ENCODE results near the gene CPA4.

CPA4 gene

DNA sequence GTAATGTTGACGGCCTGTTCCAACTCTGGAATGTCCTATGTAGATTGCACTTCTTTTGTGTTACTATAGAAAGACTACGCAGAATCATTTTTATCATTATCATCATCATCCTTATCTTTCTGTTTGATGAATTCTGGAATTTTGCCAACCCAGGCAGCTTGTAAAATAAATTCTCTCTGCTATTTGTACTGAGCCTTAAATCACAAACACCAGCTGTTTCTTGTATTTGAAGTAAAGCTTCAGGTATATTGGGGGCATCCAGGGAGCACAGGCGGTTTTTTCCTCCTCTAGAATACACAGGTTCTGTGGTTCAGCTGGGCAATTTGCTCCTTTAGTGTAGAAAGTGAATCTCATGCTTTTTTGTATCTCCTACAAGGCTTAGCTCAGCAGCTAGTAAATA, 36.7 kb downstream of the CPA4 start:
- in situ Hi-C loops (cut with HindIII; ENCODE audit: low pct_ligation_motif_present, low pct_unique_long_range_greater_than_20kb, low sequenced_read_pairs), result no loop called here
- no peak for DNase-seq

DNA sequence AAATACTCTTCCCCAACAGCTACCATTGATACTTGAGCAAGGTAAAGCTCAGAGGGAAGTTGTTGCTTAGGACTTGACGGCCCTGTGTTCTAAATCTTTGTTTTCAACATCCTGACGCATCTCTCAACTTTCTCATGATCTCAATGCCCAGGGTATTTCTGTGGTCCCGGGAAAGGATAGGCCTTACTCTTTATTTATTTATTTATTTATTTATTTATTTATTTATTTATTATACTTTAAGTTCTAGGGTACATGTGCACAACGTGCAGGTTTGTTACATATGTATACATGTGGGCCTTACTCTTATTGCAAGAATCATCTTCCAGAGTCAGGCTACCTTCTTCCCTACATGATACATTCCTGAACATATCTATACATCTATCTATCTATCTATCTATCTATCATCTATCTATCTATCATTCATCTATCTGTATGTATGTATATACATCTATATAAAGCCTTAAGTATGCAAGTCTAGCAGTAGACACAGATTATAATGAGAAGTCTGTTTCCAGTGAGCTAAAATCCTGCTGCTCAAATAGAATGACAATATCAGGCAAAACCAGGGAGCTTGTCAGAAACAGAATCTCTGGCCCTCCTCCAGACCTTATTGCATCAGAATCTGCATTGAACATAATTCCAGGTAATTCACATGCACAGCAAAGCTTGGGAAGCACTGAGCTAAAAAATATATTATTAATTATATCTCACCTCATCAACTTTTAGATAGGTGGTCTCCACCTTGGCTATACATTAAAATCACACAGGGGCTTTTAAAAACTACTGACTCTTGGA, 39.5 kb downstream of the CPA4 start:
- DNase-seq, result no peak
- in situ Hi-C loops (cut with HindIII; ENCODE audit: low pct_ligation_motif_present, low pct_unique_long_range_greater_than_20kb, low sequenced_read_pairs), result no loop called here

DNA sequence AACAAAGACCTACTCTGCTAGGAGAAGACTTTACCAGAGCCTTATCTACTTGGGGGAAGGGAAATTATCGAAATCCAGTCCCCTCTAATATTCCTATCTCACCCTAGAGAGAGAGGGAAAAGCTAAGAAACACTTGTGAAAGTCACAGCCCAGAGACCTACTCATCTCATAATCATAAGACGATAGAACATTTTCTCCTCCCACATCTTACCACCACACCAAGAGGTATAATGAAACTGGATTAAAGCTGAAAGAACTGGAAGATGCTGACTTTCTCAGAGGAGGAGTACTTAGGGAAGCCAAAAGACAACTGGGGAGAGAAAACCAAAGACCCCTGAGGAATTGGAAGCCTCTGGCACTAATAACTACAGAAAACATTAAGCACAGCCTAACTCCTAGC, 40.9 kb downstream of the CPA4 start:
- in situ Hi-C loops (cut with HindIII; ENCODE audit: low pct_ligation_motif_present, low pct_unique_long_range_greater_than_20kb, low sequenced_read_pairs), result no loop called here

DNA sequence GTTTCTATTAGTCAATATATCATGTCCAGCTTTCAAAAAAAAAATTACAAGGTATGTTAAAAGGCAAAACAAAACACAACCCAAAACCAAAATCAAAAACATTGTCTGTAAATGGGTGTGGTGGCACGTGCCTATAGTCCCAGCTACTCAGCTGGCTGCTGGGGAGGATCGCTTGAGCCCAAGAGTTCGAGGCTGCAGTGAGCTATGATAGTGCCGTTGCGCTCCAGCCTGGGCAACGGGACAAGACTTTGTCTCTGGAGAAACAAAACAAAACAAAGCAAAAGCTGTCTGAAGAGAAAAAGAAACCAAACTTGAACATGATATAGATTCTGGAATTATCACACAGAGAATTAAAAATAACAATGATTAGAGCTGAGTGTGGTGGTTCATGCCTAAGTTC, 41.3 kb downstream of the CPA4 start:
- in situ Hi-C loops (cut with HindIII; ENCODE audit: low pct_ligation_motif_present, low pct_unique_long_range_greater_than_20kb, low sequenced_read_pairs), result no loop called here

More for the DNA sequence above, 40.9 kb downstream of the CPA4 start:
- DNase-seq, result no peak

DNA sequence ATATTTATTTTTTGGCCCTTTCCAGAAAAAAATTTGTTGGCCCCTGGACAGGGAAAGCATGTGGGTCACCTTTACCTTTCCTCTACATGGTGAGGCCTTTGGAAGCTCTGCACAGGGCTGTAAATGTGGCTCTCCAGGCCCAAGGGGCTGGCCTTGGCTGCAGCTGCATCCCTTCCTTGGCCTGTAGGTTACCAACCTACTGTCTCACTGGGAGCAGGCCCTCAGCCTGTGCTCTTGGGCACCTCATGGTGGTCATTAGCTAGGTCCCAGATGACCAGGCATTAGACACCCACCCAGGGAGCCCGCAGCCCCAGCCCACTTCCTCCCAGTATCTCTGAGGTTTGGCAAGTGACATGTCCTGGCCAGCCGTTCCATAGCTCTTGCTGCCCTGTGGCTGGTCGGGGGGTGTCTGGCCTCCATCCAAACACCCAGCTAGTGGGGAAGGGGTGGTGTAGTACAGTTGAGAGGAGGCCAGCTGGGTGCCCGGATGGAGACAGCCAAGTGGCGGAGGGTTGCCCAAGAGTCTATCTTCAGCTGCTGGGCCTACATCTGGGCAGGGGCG, 44.5 kb downstream of the CPA4 start:
- in situ Hi-C loops (cut with HindIII; ENCODE audit: low pct_ligation_motif_present, low pct_unique_long_range_greater_than_20kb, low sequenced_read_pairs), result no loop called here
- DNase-seq, result no peak

More for the DNA sequence above, 41.3 kb downstream of the CPA4 start:
- DNase-seq, result no peak

DNA sequence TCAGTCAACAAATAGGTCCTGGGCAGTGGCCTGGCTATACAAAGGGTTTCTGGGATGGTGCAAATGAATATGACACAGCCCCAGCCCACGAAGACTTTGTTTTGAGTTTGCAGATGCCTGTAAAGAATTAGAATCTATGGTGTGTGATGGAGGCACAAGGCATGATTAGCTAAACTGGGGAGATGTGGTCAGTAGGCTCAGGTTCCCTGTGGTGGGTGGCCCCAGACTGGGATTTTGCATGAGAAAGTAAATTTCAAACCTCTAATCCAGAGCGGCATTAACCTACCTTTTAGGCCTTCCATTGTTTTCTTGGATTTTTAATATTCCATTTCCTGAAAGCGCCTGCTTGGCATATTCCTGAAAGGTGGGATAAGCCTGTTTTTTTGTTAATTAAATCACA, 45.3 kb downstream of the CPA4 start:
- in situ Hi-C loops (cut with HindIII; ENCODE audit: low pct_ligation_motif_present, low pct_unique_long_range_greater_than_20kb, low sequenced_read_pairs), result no loop called here

DNA sequence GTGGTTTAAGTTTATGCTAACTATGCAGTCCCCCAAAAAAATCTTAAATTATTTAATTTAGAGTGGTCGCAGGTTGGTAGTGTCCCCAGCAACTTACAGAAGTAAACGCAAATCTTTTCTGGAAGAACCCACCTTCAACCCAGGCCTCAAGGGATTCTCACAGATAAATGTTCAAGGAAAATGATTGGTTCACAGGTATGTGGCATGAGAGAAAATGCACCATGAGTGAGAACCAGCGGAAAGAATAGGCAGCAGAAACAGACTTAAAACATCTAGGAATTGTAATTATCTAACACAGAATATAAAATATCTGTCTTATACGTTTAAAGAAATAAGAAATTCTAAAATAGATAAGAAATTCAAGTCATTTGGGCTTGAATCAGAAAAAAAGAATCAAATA, 48.9 kb downstream of the CPA4 start:
- in situ Hi-C loops (cut with HindIII; ENCODE audit: low pct_ligation_motif_present, low pct_unique_long_range_greater_than_20kb, low sequenced_read_pairs), result no loop called here
- no peak for DNase-seq

More for the DNA sequence above, 45.3 kb downstream of the CPA4 start:
- no peak for DNase-seq

DNA sequence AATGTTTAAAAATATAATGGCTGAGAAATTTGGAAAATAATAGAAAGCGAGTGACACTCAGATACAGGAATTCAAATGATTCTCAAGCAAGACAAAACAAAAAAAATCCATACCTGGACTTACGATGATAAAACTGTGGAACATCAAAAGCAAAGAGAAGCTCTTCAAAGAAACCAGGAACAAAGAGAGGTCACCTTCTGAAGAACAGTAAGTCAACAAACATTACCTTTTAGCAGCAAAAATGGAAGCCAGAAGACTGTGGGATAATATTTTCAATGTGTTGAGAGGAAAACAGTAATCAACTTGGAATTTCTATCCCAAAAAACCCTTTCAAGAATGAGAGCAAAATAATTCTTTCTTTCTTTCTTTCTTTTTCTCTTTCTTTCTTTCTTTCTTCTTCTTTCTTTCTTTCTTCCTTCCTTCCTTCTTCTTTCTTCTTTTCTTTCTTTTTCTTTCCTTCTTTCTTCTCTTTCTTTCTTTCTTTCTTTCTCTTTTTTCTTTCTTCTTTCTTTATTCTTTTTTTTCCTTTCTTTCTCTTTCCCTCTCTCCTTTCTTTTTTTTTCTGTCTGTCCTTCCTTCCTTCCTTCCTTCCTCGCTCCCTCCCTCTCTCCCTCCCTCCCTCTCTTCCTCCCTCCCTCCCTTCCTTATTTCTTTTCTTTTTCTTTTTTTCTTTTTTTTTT, 49.9 kb downstream of the CPA4 start:
- no peak for DNase-seq
- in situ Hi-C loops (cut with HindIII; ENCODE audit: low pct_ligation_motif_present, low pct_unique_long_range_greater_than_20kb, low sequenced_read_pairs), result no loop called here

DNA sequence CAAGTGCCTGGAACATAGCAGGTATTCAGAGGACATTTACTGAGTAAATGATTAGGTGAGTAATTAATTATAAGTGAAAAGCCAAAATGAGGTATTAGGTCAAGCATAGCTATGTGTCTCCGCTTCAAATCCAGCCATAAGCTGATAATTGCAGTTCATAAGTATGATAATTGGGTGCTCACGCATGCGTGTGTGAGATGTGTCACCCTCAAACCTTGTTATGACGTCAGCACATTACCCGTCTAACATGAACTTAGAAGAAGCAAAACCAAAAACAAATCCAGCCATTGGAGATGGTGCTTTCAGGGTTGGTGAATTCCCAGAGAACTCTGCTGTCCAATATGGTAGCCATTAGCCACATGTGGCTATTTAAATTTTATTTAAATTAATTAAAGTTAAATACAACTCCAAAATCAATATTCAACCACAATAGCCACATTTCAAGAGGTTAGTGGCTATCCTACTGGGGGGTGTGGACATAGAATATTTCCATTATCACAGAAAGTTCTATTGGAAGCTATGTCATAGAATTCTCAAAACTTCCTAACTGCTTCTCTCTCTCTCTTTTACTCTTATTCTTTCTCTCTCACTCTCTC, 51.4 kb downstream of the CPA4 start, which contains the start of gene CPA5:
CPA5 (plus strand) TSS at position 546 of the 596 bp plus-strand sequence. CDS start 1,670 bp downstream, outside the sequence.
- no peak for DNase-seq
- in situ Hi-C loops (cut with HindIII; ENCODE audit: low pct_ligation_motif_present, low pct_unique_long_range_greater_than_20kb, low sequenced_read_pairs), result no loop called here

DNA sequence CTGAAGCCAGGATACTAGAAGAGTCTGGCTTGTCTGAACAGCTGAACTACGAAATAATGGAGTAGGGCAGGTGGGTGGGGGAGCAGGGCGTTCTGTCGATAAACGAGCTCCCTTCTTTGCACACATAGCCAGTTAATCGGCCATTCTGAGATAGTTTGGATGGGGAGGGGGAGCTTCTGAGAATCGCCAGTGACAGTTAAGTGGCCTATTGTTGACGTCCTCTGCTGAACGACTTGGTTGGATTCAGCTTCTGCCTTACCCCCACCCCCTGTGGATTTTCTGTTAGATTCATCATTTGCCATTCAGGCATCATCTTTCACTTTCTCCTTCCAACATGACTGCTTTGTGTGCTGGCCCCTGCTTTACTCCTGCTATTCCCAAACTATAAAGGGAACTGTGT, 52.2 kb downstream of the CPA4 start:
- in situ Hi-C loops (cut with HindIII; ENCODE audit: low pct_ligation_motif_present, low pct_unique_long_range_greater_than_20kb, low sequenced_read_pairs), result no loop called here
- no peak for DNase-seq

DNA sequence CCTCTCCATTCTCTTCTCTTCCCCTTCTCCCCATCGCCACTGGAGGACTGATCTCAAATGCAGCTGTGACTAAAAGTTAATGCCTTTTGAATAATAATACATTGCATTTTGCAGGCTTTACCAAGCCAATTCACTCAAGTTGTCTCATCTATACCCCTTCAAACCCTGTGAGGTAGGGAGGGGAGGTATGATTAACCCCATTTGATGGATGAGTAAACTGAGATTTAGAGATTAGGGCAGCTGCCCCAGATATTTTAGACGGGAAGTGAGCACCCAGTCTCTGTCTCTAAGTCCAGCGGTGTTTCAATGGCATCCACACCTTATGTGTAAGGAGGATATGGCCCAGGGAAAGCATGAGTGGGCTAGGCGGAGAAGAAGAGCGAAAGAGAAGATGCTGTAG, 52.8 kb downstream of the CPA4 start:
- in situ Hi-C loops (cut with HindIII; ENCODE audit: low pct_ligation_motif_present, low pct_unique_long_range_greater_than_20kb, low sequenced_read_pairs), result no loop called here
- DNase-seq, result no peak

DNA sequence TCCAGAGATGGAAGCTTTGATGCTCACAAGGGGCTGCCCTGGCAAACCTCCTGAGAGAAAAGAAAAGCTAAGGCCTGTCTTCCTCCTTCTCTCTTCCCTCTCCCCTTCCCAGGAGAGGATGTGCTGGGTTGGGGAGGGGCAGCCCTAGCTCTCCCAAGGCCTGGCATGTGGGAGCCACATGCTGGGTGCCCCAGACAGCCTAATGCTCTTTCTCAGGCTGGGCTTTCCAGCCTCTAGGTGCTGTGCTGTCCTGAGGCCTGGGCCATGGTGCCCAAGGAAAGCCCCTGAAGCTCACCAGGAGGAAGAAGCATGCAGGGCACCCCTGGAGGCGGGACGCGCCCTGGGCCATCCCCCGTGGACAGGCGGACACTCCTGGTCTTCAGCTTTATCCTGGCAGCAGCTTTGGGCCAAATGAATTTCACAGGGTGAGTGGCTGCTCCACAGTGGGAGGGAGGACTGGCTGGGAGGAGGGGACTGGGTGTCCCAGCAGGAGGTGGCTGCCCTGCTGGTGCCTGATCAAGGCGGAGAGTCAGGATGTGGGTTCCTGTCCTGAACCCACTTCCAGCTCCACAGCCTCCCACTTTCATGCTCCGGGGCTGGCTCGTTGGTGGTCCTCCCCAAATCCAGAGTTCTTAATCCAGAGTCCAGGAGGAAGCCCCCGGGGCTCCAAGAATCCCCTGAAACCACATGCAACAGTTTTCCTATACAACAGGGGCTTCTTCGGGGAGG, 53.4 kb downstream of the CPA4 start:
- in situ Hi-C loops (cut with HindIII; ENCODE audit: low pct_ligation_motif_present, low pct_unique_long_range_greater_than_20kb, low sequenced_read_pairs), result no loop called here
- DNase-seq, result no peak

DNA sequence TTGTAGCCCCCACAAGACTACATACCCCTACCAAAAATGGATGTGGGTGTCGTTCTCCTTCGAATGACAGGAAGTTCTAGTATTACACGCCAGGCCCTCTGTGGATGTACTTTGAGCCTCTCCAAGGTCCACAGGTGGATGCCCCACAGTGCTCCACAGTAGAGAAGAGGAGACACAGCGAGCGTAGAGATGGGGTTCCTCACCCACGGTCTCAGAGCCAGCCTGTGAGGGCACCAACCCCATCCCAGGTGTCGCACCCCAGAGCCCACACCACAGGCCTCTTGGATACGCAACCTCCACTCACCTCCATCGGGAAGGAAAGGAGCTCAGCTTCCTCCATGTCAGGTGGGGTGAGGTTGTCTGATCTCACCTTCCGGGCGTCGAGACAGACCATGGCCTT, 54.0 kb downstream of the CPA4 start:
- in situ Hi-C loops (cut with HindIII; ENCODE audit: low pct_ligation_motif_present, low pct_unique_long_range_greater_than_20kb, low sequenced_read_pairs), result no loop called here
- no peak for DNase-seq

DNA sequence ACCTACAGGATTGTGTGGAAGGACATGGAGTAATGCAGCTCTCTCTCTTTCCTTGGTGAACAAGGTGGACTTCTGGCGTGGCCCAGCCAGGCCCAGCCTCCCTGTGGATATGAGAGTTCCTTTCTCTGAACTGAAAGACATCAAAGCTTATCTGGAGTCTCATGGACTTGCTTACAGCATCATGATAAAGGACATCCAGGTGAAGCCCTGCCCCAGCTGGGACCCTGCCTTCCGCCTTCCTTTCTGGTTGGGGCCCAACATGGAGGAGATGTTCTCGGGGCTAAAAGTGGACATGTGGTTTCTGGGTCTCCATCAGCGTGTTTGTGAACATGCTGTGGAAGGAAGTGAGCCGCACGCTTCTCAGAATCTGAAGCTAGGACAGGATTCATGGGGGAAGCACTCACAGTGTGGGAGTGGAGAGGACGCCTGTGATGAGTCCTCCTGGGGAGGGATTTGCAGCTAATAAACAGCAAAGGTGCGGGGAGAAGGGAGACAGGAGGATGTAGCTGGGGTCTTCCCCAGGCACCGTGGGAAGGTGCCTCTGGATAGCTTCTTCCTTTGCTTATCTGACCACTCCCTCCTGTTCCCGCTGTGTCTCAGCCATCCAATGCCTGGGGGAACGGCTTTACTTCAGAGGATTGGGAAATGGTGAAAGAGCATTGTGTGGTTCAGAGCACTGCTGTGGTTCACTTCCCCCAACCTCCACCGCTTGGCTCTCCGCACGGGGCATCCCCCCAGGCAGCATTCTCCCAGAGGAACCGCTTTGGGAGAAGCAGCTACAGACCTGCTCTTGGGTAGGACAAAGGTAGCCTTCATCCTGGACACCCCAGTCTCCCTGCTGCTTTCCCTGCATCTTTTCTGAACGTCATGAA, 57.2 kb downstream of the CPA4 start:
- DNase-seq, result no peak

DNA sequence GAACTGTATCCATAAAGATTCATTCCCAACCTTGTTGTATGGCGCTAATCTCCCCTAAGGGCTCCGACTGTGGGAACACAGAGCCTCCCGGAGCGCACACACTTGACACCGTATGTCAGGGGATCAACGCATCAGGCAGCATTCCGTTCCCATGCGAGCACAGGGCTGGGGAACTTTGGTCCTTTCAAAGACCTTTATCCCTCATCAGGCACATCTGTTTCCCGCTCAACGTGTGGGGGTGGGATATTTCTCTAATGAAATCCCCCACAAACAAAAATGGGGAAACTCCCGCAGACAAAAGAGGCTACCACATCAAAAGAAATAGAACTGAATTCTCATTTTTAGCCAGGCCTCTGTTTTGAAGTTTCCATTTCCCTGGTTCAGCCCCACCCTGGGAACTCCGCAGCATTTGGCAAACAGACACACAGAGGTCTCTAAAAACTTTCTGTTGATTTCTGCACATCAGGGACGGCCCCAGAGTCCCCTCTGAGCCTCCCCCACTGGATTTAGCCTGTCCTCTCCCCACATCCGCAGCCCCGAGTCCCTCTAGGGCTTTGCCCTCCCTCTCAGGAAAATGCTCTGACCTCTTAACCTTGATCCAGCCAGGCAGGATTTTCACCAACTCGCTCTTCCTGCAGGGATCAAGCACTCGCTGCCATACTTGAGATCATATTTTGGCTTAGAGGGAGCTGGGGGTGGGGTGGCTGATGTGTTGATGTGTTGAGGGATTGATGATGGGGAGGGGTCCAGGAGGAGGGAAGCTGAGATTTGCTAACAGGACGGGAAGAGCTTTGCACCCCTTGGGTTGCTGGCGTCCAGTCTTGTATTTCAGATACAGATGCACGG, 58.2 kb downstream of the CPA4 start:
- in situ Hi-C loops (cut with HindIII; ENCODE audit: low pct_ligation_motif_present, low pct_unique_long_range_greater_than_20kb, low sequenced_read_pairs), result no loop called here
- no peak for DNase-seq

More for the DNA sequence above, 57.2 kb downstream of the CPA4 start:
- in situ Hi-C loops (cut with HindIII; ENCODE audit: low pct_ligation_motif_present, low pct_unique_long_range_greater_than_20kb, low sequenced_read_pairs), result no loop called here

DNA sequence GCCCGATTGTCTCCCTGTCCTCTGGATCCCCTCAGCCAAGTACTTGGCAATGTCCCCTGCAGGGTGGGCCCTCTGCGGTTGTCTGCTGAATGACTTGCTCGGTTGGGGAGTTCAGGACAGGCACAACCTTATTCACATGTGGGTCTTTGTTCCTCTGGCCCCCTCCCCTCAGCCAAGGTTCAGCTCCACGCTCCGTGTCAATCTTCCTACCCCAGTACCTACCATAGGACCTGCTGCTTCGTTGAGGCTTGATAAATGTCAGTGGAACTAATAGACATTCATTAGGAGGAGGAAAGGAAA, 58.8 kb downstream of the CPA4 start:
- in situ Hi-C loops (cut with HindIII; ENCODE audit: low pct_ligation_motif_present, low pct_unique_long_range_greater_than_20kb, low sequenced_read_pairs), result no loop called here
- DNase-seq, result no peak
